C1 segment of cervical spinal cord (tissue), 14 donors: ENCODE data around the gene NEK10.

Experiments
- DNase-seq, 14 donors: peaks; one replicate each; lab custom pipeline; 2025; lab: John Stamatoyannopoulos, UW

The NEK10 gene

GRCh38 chr3:27252646-27253045 is 116.5 kb downstream of the NEK10 start:
- DNase-seq, result no peak

- DNase-seq, result no peak
These were observed 124.8 kb downstream of the NEK10 start for GRCh38 chr3:27244374-27244773.

- DNase-seq, result no peak
These were observed 129.2 kb downstream of the NEK10 start for GRCh38 chr3:27239951-27240350.

GRCh38 chr3:27228805-27229204 is 140.4 kb downstream of the NEK10 start:
- DNase-seq, result no peak

DNA sequence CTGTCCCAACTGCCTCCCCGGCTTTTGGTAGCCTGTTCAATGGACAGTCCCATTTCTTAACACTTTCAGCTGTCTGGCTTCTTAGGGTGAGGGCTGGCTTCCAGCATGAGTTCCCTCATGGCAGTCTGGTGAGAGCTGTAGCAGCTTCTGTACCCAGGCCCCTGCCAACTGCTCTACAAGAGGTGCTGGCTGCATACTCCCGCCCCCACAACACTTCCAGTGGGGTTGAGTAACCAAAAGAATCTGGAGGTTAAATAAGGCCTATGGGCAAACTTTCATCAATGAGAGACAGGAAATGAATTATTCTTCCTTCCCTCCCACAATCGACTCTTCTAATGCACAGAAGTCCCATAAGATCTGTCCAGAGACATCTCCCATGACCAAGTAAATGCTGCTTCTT is 145.0 kb downstream of the NEK10 start:
- no peak for DNase-seq

- DNase-seq, result no peak
These were observed 147.8 kb downstream of the NEK10 start for GRCh38 chr3:27221264-27221932.

GRCh38 chr3:27220166-27220565 is 149.0 kb downstream of the NEK10 start:
- no peak for DNase-seq

GRCh38 chr3:27219127-27219845 is 149.9 kb downstream of the NEK10 start:
- DNase-seq, result no peak

DNA sequence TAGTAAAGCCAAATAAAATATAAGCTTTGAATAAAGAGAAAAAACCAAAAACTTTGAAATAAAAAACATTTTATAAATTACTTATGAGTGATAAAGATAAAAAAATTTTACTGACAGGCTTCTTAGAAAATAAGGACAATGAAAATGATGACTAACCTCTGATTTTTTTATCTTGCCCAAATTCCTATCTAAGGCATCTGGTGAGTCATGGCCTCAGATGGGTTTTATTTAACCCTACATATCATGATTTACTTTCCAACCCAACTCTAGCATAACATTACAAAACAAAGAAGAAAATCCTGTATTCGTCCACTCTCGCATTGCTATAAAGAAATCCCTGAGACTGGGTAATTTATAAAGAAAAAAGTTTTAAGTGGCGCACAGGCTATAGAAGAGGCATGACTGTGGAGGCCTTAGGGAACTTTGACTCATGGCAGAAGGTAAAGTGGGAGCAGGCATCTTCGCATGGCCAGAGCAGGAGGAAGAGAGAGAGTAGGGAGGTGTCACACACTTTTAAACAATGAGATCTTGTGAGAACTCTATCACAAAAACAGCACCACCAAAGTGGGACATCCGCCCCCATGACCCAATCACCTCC is 152.1 kb downstream of the NEK10 start:
- DNase-seq, result no peak

DNA sequence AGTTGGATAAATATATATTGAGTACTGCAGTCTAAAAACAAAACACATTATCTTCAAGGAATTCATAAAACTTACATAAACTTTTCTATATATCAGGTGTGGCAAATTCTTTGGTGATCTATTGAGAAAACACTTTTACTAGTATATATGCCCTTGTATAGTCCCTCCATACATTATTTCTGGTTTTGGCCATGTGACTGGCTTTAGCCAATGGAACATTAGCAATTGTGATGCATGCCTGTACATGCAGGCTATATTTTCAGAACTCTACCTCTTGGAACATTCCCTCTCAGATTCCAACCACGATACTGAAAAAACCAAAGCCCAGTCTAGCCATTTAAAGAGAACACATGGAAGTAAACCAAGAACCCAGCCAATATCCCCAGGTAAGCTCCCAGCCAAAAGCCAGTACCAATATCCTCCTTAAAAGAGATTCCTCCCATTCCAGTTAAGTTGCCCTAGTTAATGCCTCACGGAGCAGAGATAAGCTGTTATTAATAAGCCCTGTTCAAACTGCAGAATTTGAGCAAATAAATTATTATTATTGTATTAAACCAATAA is 152.8 kb downstream of the NEK10 start:
- no peak for DNase-seq

GRCh38 chr3:27213450-27213849 is 155.7 kb downstream of the NEK10 start:
- DNase-seq, result no peak

DNA sequence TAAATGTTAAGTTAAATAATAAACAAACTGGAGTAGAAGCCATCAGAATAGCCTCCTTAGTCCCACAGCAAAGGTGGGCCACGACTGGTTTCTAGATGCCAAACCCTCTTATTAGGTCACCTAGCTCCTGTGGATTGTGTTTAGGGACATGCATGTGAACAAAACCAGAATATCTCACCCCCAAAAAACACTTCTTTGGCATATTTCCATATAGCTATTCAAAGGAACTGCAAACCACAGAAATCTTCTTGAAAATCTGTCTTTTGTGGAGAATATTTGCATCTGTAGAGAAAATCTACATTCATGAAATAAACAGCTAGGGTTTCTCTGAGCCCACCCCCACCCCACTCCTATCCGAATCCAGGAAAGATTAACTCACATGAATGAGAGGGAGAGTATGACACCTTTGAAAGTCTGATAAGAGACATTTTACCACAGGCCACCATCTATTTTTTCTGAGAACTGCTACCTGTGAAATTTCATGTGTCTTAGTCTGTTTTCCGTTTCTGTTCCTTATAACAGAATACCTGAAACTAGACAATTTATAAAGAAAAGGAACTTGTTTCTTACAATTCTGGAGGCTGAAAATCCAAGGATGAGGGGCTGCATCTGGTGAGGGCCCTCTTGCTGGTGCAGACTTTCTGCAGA is 159.4 kb downstream of the NEK10 start:
- DNase-seq, result no peak

DNA sequence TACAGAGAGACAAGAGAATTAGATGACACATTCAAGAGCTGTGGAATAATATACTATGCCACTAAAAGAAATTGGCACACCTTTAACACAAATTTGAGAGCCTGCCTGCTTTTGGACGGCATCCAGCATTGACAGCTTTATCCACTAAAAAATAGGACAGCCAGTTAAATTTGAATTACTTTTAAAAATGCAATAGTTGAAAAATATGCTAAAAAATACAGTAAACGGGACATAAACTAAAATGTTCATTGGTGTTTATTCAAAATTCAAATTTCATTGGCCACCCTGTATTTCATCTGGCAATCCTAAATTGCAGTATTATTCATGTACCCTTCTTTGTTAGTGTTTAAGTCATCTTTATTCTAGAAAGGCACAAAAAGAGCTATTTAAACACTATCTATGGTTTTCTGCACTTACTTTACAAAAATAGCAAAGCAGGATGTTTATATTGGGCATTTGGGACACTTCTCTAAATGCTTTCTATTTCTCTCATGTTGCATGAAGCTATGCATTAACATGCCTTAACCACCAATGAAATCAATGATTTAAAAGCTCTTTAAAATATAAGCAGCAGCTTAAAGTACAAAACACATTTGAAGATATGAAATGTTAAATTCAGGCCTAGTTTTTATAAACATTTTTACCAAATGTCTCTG is 160.1 kb downstream of the NEK10 start:
- no peak for DNase-seq

DNA sequence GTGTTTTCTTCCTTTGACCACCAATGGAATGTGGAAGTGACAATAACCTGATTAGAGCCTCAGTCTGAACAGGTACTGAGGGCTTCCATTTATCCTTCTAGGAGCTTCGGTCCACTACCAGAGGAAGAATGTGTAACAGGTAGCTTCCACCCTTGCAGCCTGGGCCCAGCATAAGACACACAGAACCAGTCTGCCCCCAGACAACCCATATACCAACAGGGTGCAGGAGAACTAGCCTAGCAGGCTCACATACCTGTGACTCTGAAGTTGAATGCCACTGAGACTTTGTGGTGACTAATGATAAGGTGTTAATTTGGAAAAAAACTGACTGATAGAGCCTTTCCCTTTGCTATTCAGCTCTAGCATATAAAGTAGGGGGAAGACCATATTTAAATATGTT is 166.2 kb downstream of the NEK10 start:
- no peak for DNase-seq

- no peak for DNase-seq
These were observed 167.7 kb downstream of the NEK10 start for GRCh38 chr3:27201492-27201891.

GRCh38 chr3:27200721-27201489 is 168.3 kb downstream of the NEK10 start:
- no peak for DNase-seq

GRCh38 chr3:27194861-27195483 is 174.2 kb downstream of the NEK10 start:
- DNase-seq, result no peak

DNA sequence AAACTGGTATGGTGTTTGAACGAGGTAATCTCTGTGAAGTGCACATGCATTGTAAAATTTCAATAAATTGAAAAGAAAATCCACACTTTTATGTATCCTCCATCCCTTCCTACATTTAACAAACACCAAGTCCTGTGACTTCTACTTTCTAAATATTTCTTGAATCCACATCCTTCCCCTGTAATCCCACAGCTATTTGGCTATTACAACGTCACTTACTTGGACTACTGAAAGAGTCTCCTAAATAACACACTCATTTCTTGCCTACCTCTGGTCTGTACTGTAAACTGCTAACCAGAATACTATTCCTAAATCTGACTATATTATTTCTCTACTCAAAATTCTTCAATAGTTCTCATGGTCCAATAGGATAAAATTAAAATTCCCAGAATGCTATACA is 176.1 kb downstream of the NEK10 start:
- no peak for DNase-seq

DNA sequence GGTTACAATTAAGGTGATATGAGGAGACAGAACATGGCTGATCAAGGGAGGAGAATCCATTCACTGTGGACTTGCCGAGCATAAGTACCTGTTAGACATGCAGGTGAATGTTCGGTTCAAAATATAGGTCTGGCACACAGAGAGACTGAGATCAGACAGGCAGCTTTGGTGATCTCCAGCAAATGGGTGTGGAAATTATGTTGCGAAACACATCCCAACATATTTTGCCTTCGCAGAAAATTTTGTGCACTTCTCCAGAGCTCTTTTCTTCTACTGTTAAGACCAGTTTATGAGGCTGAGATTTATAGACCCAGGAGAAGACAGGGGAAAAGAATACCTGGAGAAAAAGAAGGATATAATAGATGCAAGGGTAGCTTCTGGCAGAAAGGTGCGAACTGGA is 183.2 kb downstream of the NEK10 start:
- no peak for DNase-seq

- DNase-seq, result no peak
These were observed 183.8 kb downstream of the NEK10 start for GRCh38 chr3:27185231-27185989.
